HepG2 (cell line): ENCODE data around the gene TAS1R1.

ENCODE experiments used
- CTCF ChIP-seq: sonication (generic); formaldehyde crosslinking; IDR thresholded peaks from 2 replicates; pipeline ENCODE4 v1.5.0; 2020; ENCODE audit warnings: mild to moderate bottlenecking, missing genetic modification reagents, moderate library complexity
- NFYB ChIP-seq: sonication (generic); formaldehyde crosslinking; IDR thresholded peaks from 2 replicates; pipeline ENCODE4 v1.4.0; 2020; ENCODE audit warnings: missing genetic modification reagents
- NPAS2 ChIP-seq: sonication (generic); formaldehyde crosslinking; IDR thresholded peaks from 2 replicates; pipeline ENCODE4 v1.8.0; 2022; ENCODE audit warnings: mild to moderate bottlenecking, missing genetic modification reagents, borderline replicate concordance
- POLR2A ChIP-seq, 2 experiments: IDR thresholded peaks; 2 replicates each; pipeline ENCODE4 v1.6.1; 2011; ENCODE audit warnings: low read depth in 2 of 2, low read length in 2 of 2, mild to moderate bottlenecking in 1 of 2, moderate library complexity in 1 of 2; ENCODE audit not compliant: insufficient read depth in 1 of 2
- ZBTB4 ChIP-seq: sonication (generic); formaldehyde crosslinking; IDR thresholded peaks from 2 replicates; pipeline ENCODE4 v1.4.0; 2020; ENCODE audit warnings: missing genetic modification reagents, mild to moderate bottlenecking, borderline replicate concordance
- ZNF317 ChIP-seq: sonication (generic); formaldehyde crosslinking; IDR thresholded peaks from 2 replicates; pipeline ENCODE4 v1.5.0; 2020; ENCODE audit warnings: mild to moderate bottlenecking, missing genetic modification reagents

GRCh38 chr1:6512245-6512907 is 42.7 kb upstream of the TAS1R1 start:
- TF ChIP-seq NPAS2 (CRISPR knock-in tag): no peak
- TF ChIP-seq POLR2A (IDR thresholded peaks at IDR 0.05; ENCODE audit: insufficient read depth in 1 of 2, low read depth in 2 of 2, low read length in 2 of 2): no peak
- no peak for TF ChIP-seq ZBTB4
- TF ChIP-seq CTCF (CRISPR knock-in tag): no peak
- no peak for TF ChIP-seq NFYB
- TF ChIP-seq ZNF317 (CRISPR knock-in tag): no peak
